Adipocyte (in vitro differentiated cells): ENCODE results near the gene RGL3.
A peak's percentile ranks its signal among the peaks of the same experiment; 100 is the strongest.
"Not testable (repeated sequence)": the region's sequence is repeated elsewhere in the genome, so short reads cannot be mapped to it uniquely, and the experiment has no call there.

Experiments
- DNase-seq: peaks from one replicate; pipeline ENCODE4 v3.0.0-alpha.2; 2015; ENCODE audit warnings: low read depth
- H3K27me3 ChIP-seq: replicated peaks from 2 replicates; pipeline ENCODE4 v1.7.0; 2013; ENCODE audit warnings: mild to moderate bottlenecking, low read length, moderate library complexity; ENCODE audit not compliant: control insufficient read depth, insufficient read depth
- H3K36me3 ChIP-seq: 2 replicates; pipeline ENCODE4 v1.7.0; 2013; ENCODE audit warnings: low read length, mild to moderate bottlenecking, moderate library complexity; ENCODE audit not compliant: control insufficient read depth, insufficient read depth, severe bottlenecking
- H3K4me1 ChIP-seq: 2 replicates; pipeline ENCODE4 v1.7.0; 2013; ENCODE audit warnings: mild to moderate bottlenecking, low read length, moderate library complexity; ENCODE audit not compliant: control insufficient read depth, insufficient read depth
- H3K4me3 ChIP-seq: 2 replicates; pipeline ENCODE4 v1.7.0; 2013; ENCODE audit warnings: mild to moderate bottlenecking, low read length, moderate library complexity
- H3K9ac ChIP-seq: 2 replicates; pipeline ENCODE4 v1.7.0; 2013; ENCODE audit warnings: mild to moderate bottlenecking, low read length, moderate library complexity
- H3K9me3 ChIP-seq: 2 replicates; pipeline ENCODE4 v1.7.0; 2013; ENCODE audit warnings: mild to moderate bottlenecking, low read length, moderate library complexity; ENCODE audit not compliant: control insufficient read depth

The RGL3 gene

DNA sequence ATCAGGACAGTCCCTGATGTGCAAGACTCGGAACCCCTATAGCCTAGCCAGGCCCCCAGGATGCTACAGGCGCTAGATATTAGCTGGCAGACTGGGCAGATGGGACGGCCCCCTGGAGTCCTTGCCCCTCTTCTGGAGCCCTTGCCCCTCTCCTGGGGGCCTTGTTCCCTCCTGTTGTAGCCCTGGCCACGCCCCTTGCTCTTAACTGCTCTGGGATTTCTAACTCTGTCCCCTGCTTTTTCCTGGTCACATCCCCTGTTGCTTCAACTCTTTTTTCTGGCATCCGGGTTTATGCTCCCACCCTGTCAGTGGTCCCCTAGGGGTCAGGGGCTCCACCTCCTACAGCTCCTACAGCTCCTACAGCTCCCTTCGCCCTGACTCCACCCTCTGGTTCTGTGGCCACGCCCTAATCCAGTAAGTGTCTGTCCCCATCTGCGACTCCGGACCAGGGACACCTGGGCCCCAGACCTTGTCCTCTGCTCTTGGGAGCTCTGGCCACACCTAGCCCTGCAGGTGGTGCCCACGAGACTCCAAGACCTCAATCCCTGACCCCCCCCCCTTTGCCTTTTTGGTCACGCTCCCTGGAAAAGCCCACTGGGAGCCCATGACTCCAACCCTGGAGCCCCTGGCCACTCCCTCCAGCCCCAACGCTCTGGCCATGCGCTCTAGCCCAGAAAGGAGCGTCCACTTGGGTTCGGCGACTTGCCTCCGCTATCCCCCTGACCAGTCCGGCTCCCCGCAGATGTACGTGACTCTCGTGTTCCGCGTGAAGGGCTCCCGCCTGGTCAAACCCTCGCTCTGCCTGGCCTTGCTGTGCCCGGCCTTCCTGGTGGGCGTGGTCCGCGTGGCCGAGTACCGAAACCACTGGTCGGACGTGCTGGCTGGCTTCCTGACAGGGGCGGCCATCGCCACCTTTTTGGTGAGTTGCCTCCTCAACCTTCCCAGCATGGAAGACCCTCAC, 57.1 kb downstream of the RGL3 start:
- Histone ChIP-seq H3K9ac (no peak overlapping the region), H3K4me3 (no peak overlapping the region), H3K9me3 (no peaks in the 10 kb centered on the region), H3K36me3 (peaks cover 44% of the 10 kb centered on the region), H3K4me1 (no peaks in the 10 kb centered on the region), H3K27me3 (no peaks in the 10 kb centered on the region)
- no peak for DNase-seq

DNA sequence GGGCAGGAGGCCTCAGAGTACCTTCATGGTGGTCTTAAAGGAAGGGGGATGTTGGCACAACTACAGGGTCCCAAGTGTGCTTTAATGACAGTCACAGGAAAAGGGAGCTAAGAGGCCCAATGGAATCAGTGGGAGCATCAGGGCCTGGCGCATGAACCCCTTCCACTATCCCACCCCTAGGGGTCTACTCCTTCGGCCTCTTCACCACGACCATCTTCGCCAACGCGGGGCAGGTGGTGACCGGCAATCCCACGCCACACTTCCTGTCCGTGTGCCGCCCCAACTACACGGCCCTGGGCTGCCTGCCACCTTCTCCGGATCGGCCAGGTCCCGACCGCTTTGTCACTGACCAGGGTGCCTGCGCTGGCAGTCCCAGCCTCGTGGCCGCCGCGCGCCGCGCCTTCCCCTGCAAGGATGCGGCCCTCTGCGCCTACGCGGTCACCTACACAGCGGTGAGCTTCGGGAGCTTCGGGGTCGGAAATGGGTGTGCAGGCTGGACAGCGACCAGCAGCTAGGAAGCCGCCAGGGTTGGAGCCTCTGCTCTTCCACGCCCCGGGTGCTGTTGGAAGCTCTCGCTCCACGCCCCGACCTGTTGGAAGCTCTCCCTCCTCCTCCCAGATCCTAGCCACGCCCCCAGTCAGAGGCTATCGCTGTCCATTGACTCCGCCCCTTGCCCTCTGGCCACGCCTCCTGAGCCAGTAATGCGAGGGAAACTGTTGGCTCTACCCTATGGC, 57.9 kb downstream of the RGL3 start:
- H3K4me1 ChIP-seq = peaks cover 5% of the 10 kb centered on the region
- H3K9ac ChIP-seq = no peak overlapping the region
- H3K9me3 ChIP-seq = no peaks in the 10 kb centered on the region
- H3K36me3 ChIP-seq = peaks cover 44% of the 10 kb centered on the region
- H3K4me3 ChIP-seq = no peak overlapping the region
- DNase-seq = no peak
- H3K27me3 ChIP-seq = no peaks in the 10 kb centered on the region

DNA sequence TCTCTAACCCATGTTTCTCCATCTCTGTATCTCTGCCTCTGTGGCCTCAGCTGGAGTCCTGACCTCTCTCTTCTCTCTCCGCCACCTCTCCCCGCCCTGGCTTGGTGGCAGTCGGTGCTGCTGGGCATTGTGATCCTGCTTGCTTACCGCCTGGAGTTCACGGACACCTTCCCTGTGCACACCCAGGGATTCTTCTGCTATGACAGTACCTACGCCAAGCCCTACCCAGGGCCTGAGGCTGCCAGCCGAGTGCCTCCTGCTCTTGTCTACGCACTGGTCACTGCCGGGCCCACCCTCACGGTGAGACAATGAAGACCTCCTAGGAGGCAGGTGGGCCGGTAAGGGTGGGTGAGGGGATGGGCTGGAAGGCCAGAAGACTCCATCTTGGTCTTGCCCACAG, 59.7 kb downstream of the RGL3 start:
- no peak overlapping the region for H3K9ac ChIP-seq
- DNase-seq = no peak
- H3K36me3 ChIP-seq = peaks cover 35% of the 10 kb centered on the region
- peaks cover 11% of the 10 kb centered on the region for H3K4me1 ChIP-seq
- H3K4me3 ChIP-seq = no peak overlapping the region
- H3K27me3 ChIP-seq = no peaks in the 10 kb centered on the region
- no peaks in the 10 kb centered on the region for H3K9me3 ChIP-seq

DNA sequence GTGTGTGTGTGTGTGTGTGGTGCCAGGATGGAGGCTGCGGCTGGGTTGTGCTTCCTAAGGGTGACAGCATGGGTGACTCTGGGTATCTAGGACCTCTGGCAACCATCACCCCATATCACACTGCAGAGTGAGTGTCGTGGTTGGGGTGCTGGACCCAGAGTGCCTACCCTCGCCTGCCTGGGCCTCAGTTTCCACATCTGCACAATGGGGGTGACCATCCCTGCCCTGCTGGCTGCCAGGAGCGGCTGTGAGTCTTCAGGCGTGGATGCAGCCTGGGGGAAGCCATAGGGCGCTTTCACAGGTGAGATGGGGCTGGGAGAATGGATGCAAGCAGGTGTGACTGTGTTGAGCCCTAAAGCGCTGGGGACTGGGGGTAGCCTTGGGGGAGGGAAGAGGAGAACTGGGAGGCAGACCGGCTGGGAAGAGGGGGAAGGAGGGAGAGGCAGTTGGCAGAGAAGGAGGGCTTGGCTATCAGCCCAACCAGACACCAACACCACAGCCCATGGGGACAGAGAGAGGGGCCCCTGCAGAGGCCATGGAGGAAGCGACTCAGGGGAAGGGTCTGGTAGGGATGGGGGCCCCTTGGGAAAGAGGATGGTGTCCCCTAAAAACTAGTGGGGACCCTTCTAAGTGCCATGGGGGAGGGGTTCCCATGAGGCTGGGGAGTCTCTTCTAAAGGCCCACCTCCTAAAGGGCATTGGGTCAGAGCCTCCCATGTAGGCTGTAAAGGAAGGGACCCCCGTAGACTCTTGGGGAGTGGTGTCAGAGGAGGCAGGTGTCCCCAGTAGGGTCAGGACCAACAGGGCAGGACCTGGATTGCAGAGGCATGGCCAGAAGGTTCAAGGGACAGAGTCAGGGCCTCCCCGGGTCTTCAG, 62.2 kb downstream of the RGL3 start:
- Histone ChIP-seq H3K9me3 (no peaks in the 10 kb centered on the region), H3K27me3 (no peaks in the 10 kb centered on the region), H3K4me3 (peak overlapping the region; percentile 81), H3K36me3 (peaks cover 26% of the 10 kb centered on the region), H3K4me1 (peaks cover 11% of the 10 kb centered on the region), H3K9ac (no peak overlapping the region)
- no peak for DNase-seq

DNA sequence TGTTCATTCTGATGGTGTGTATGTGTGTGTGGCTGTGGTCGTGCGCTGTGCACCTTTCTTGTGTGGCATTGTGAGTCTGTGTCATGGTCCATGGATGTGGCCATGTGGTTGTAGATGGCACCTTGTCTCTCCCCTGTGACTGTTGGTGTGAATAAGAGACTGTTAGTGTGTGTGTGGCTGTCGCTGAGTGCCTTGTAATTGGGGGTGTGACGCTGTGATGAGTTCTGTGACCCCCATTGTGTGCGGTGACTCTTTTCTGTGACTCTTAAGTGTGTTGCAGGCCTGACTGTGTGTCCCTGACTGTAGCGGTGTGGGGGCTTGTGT, 63.1 kb downstream of the RGL3 start:
- Histone ChIP-seq H3K36me3 (peaks cover 18% of the 10 kb centered on the region), H3K4me3 (peak overlapping the region; percentile 81), H3K9ac (peak overlapping the region; percentile 84), H3K4me1 (peaks cover 11% of the 10 kb centered on the region), H3K9me3 (no peaks in the 10 kb centered on the region), H3K27me3 (no peaks in the 10 kb centered on the region)
- no peak for DNase-seq

DNA sequence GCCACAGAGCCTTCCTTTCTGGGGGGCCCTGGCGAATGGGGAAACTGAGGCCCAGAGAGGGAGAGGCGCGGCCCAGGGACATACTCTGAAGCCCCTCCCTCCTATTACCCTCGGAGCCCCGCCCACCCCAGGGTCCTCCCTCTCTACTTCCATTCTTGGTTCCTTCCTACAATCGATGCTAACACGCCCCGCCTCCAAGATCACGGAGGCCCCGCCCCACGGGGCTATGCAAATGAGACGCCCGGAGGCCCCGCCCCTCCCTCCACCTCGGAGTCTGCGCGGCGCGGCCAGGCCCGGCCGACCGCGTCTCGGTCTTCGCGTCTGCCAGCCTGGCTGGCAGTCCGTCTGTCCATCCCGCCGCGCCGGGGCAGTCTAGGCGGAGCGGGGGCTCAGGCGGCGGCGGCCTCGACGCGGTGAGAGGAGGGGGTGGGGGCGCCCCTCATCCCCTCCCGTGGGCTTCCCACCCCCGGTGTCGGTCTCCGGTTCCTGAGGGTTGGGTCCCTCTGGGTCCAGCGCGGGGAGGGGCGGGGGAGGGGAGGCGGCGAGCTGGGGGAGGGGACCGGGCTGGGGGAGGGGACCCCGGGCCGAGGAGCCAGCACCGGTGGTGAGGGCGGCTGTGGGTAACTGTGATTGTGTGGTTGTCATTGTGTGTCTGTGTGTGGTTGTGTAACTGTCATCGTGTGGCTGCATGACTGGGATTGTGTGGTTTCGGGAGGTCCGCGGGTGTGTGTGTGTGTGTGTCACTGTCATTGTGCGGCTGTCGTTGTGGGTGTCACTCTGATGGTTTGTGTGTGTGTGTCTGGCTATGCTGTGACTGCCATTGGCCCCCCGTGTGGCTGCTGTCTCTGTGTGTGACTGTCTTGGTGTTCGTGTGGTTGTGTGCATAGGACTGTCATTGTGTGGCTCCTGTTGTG, 63.7 kb downstream of the RGL3 start, which contains the start of gene PLPPR2:
TSS of gene PLPPR2 (plus strand) at position 273 of the 914 bp plus-strand sequence. CDS start 2,242 bp downstream, outside the sequence.
- Histone ChIP-seq H3K36me3 (peaks cover 14% of the 10 kb centered on the region), H3K4me1 (peaks cover 11% of the 10 kb centered on the region), H3K4me3 (peak within 1 kb of the TSS; percentile 81), H3K27me3 (no peaks in the 10 kb centered on the region), H3K9me3 (no peaks in the 10 kb centered on the region), H3K9ac (peak within 1 kb of the TSS; percentile 84)
- DNase-seq = peak; percentile 98

DNA sequence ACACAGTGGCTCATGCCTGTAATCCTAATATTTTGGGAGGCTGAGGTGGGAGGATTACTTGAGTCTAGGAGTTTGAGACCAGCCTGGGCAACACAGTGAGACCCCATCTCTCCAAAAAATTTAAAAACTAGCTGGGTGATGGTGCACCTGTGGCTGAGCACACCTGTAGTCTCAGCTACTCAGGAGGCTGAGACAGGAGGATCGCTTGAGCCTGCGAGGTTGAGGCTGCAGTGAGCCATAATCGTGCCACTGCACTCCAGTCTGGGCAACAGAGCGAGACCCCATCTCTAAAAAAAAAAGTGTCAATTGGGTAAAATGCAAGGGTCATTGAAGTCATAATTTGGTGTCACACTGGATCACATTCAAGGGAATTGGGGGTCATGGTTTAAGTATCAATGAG, 65.0 kb downstream of the RGL3 start:
- not testable (repeated sequence) for H3K9me3 ChIP-seq, DNase-seq, H3K36me3 ChIP-seq, H3K27me3 ChIP-seq, H3K9ac ChIP-seq, H3K4me3 ChIP-seq
- peaks cover 11% of the 10 kb centered on the region for H3K4me1 ChIP-seq

DNA sequence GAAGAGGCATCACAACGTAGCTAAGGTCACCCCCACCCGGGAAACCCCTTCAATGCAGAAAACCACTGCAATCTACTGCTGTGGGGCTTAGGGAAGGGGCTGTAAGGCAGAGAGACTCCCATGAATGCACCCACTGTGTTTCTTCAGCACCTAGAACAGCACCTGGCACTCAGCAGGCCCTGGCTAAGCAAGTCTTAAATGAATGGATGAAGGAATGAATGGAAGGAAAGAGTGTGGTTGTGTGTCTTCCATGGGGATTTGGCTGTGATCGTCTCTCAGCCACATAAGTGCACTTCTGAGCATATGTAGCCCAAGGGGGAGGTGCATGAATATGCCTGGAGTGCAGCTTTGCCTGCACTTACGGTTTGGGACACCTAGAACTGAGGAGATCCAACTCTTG, 69.9 kb downstream of the RGL3 start:
- H3K9ac ChIP-seq = no peak overlapping the region
- peaks cover 19% of the 10 kb centered on the region for H3K4me1 ChIP-seq
- H3K27me3 ChIP-seq = no peaks in the 10 kb centered on the region
- H3K9me3 ChIP-seq = peaks cover 9% of the 10 kb centered on the region
- H3K36me3 ChIP-seq = no peaks in the 10 kb centered on the region
- no peak overlapping the region for H3K4me3 ChIP-seq
- DNase-seq = no peak

DNA sequence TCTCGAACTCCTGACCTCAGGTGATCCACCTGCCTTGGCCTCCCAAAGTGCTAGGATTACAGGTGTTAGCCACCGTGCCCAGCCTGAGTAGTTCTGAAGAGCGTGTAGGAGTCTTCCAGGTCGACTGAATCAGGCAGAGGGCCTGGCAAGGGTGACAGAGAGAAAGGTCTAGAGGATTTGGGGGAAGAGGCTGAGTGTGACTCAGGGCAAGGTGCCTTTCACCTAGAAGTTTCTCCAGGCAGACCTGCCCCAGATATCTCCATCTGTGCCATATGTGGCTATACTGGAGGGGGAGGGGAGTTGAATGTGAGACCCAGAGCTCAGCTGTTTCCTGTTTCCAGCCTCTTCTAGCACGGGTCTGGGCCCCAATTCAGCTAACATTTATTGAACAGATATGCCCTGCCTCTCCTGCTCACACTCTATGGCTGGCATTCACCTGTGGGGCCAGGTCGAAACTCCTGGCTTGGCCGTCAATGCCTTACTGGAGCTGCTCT, 71.5 kb downstream of the RGL3 start:
- DNase-seq = no peak
- Histone ChIP-seq H3K4me3 (no peak overlapping the region), H3K27me3 (no peaks in the 10 kb centered on the region)

More for the DNA sequence above, 71.5 kb downstream of the RGL3 start:
- Histone ChIP-seq H3K4me1 (peaks cover 23% of the 10 kb centered on the region), H3K9ac (no peak overlapping the region), H3K36me3 (no peaks in the 10 kb centered on the region), H3K9me3 (peaks cover 9% of the 10 kb centered on the region)
